ENCODE measurements around the gene NANOS2.
"Not testable (repeated sequence)": the region's sequence is repeated elsewhere in the genome, so short reads cannot be mapped to it uniquely, and the experiment has no call there.

Gene NANOS2

GRCh38 chr19:45900738-45901431 is 13.7 kb downstream of the NANOS2 start:
- in situ Hi-C loops (cut with HindIII; ENCODE audit: low pct_ligation_motif_present, low pct_unique_long_range_greater_than_20kb, low sequenced_read_pairs) = no loop called here
- DNase-seq = no peak

- no peak for DNase-seq
- in situ Hi-C loops (cut with HindIII; ENCODE audit: low pct_ligation_motif_present, low pct_unique_long_range_greater_than_20kb, low sequenced_read_pairs) = no loop called here
Observed at GRCh38 chr19:45899919-45900589, 14.5 kb downstream of the NANOS2 start.

GRCh38 chr19:45899253-45899652 is 15.3 kb downstream of the NANOS2 start:
- in situ Hi-C loops (cut with HindIII; ENCODE audit: low pct_ligation_motif_present, low pct_unique_long_range_greater_than_20kb, low sequenced_read_pairs) = no loop called here
- DNase-seq = no peak

GRCh38 chr19:45897261-45897812 is 17.2 kb downstream of the NANOS2 start:
- in situ Hi-C loops (cut with HindIII; ENCODE audit: low pct_ligation_motif_present, low pct_unique_long_range_greater_than_20kb, low sequenced_read_pairs) = no loop called here
- DNase-seq = no peak

GRCh38 chr19:45895983-45896599 is 18.5 kb downstream of the NANOS2 start:
- in situ Hi-C loops (cut with HindIII; ENCODE audit: low pct_ligation_motif_present, low pct_unique_long_range_greater_than_20kb, low sequenced_read_pairs); DNase-seq: not testable (repeated sequence)

- in situ Hi-C loops (cut with HindIII; ENCODE audit: low pct_ligation_motif_present, low pct_unique_long_range_greater_than_20kb, low sequenced_read_pairs) = no loop called here
- no peak for DNase-seq
Observed at GRCh38 chr19:45895519-45895972, 19.0 kb downstream of the NANOS2 start.

GRCh38 chr19:45890877-45891276 is 23.7 kb downstream of the NANOS2 start:
- no peak for DNase-seq
- in situ Hi-C loops (cut with HindIII; ENCODE audit: low pct_ligation_motif_present, low pct_unique_long_range_greater_than_20kb, low sequenced_read_pairs) = no loop called here

- in situ Hi-C loops (cut with HindIII; ENCODE audit: low pct_ligation_motif_present, low pct_unique_long_range_greater_than_20kb, low sequenced_read_pairs) = no loop called here
Observed at GRCh38 chr19:45889210-45889885, 25.2 kb downstream of the NANOS2 start.

GRCh38 chr19:45887200-45887710 is 27.3 kb downstream of the NANOS2 start:
- in situ Hi-C loops (cut with HindIII; ENCODE audit: low pct_ligation_motif_present, low pct_unique_long_range_greater_than_20kb, low sequenced_read_pairs) = no loop called here
- DNase-seq = no peak

More at GRCh38 chr19:45889210-45889885, 25.2 kb downstream of the NANOS2 start:
- DNase-seq = no peak

GRCh38 chr19:45886427-45887199 is 28.0 kb downstream of the NANOS2 start:
- in situ Hi-C loops (cut with HindIII; ENCODE audit: low pct_ligation_motif_present, low pct_unique_long_range_greater_than_20kb, low sequenced_read_pairs) = no loop called here
- DNase-seq = peak; percentile 94

- peak; percentile 92 for DNase-seq
- in situ Hi-C loops (cut with HindIII; ENCODE audit: low pct_ligation_motif_present, low pct_unique_long_range_greater_than_20kb, low sequenced_read_pairs) = no loop called here
Observed at GRCh38 chr19:45885556-45886426, 28.8 kb downstream of the NANOS2 start, which contains the start of gene IRF2BP1. Gene IRF2BP1, minus strand, starts transcription at chr19:45886141. Its CDS starts 367 bp downstream, at chr19:45885774.

GRCh38 chr19:45884682-45885555 is 29.7 kb downstream of the NANOS2 start:
- in situ Hi-C loops (cut with HindIII; ENCODE audit: low pct_ligation_motif_present, low pct_unique_long_range_greater_than_20kb, low sequenced_read_pairs) = no loop called here
- DNase-seq = no peak

GRCh38 chr19:45883881-45884681 is 30.5 kb downstream of the NANOS2 start:
- in situ Hi-C loops (cut with HindIII; ENCODE audit: low pct_ligation_motif_present, low pct_unique_long_range_greater_than_20kb, low sequenced_read_pairs) = no loop called here
- DNase-seq = no peak

- in situ Hi-C loops (cut with HindIII; ENCODE audit: low pct_ligation_motif_present, low pct_unique_long_range_greater_than_20kb, low sequenced_read_pairs) = no loop called here
- no peak for DNase-seq
Observed at GRCh38 chr19:45883586-45883880, 31.0 kb downstream of the NANOS2 start.
